Gastroesophageal sphincter (tissue), 4 donors: ENCODE results near the gene DNLZ. TPM values are rescaled to one million over a fixed set of nuclear protein-coding genes. Genes with fewer than 3 reads are reported as not detected.
A peak's percentile ranks its signal among the peaks of the same experiment; 100 is the strongest.

ENCODE experiments used
- ATAC-seq: fragments of 150-250 bp; one replicate; pipeline ENCODE4 v1.9.1; 2016; ENCODE audit warnings: mild to moderate bottlenecking, moderate library complexity
- H3K27ac ChIP-seq, 4 donors: fragments of 200-600 bp; sonication (generic) in 3 of 4; 1 replicate in 3 of 4; 2 replicates in 1 of 4; pipeline ENCODE4 v1.5.1; 2016 to 2019
- H3K27me3 ChIP-seq: fragments of 200-600 bp; sonication (generic); one replicate; pipeline ENCODE4 v1.5.1; 2019
- H3K36me3 ChIP-seq, 2 donors: fragments of 200-600 bp; sonication (generic); one replicate each; pipeline ENCODE4 v1.5.1; 2019; ENCODE audit warnings: control low read depth in 1 of 2
- H3K4me1 ChIP-seq, 3 donors: fragments of 200-600 bp; sonication (generic); 1 replicate in 2 of 3; 2 replicates in 1 of 3; pipeline ENCODE4 v1.5.1; 2016 to 2019; ENCODE audit warnings: control low read depth in 2 of 3
- H3K4me3 ChIP-seq, 2 donors: fragments of 200-600 bp; sonication (generic); one replicate each; pipeline ENCODE4 v1.5.1; 2019; ENCODE audit warnings: mild to moderate bottlenecking in 1 of 2, moderate library complexity in 1 of 2
- H3K9me3 ChIP-seq, 3 donors: fragments of 200-600 bp; sonication (generic); one replicate each; pipeline ENCODE4 v1.5.1; 2017 to 2019; ENCODE audit warnings: control low read depth in 2 of 3
- CTCF ChIP-seq, 4 experiments: fragments of 200-600 bp in 2 of 4; fragments of 450-650 bp in 2 of 4; sonication (generic) in 1 of 4; IDR thresholded peaks; one replicate each; pipeline ENCODE4 v1.5.1; 2017 to 2019; ENCODE audit warnings: antibody characterized with exemption in 4 of 4, mild to moderate bottlenecking in 2 of 4, moderate library complexity in 2 of 4
- EP300 ChIP-seq: sonication (generic); formaldehyde crosslinking; IDR thresholded peaks from one replicate; pipeline ENCODE4 v1.6.1; 2017; ENCODE audit warnings: antibody characterized with exemption, mild to moderate bottlenecking
- POLR2A ChIP-seq, 2 donors: fragments of 450-650 bp; IDR thresholded peaks; one replicate each; pipeline ENCODE4 v1.6.1; 2017; ENCODE audit warnings: antibody characterized with exemption in 2 of 2, mild to moderate bottlenecking in 2 of 2, moderate library complexity in 1 of 2
- POLR2AphosphoS5 ChIP-seq: sonication (generic); formaldehyde crosslinking; IDR thresholded peaks from one replicate; pipeline ENCODE4 v1.6.1; 2017; ENCODE audit warnings: antibody characterized with exemption
- WGBS, 2 donors: methylation state at CpG; one replicate each; pipeline ENCODE4 v1.1.5; 2018; ENCODE audit warnings: low coverage in 1 of 2; 5-methylcytosine and 5-hydroxymethylcytosine counted together
- total RNA-seq, 4 donors: library from RNA; depleted of rRNA; stranded (reverse); fragments of >200 nt; gene quantifications; one replicate each; pipeline ENCODE4 v1.1.0, GENCODE V29; 2016

The DNLZ gene
- total RNA-seq, 4 donors from 2014 or later = 8.4 to 23.7 (median 15.7) TPM

GRCh38 chr9:136340356-136341041 is 23.0 kb downstream of the DNLZ start:
- Histone ChIP-seq H3K4me1 (peaks cover 0 to 50% (median 11%) of the 10 kb centered on the region in 3 donors), H3K27ac (no peak overlapping the region), H3K9me3 (no peaks in the 10 kb centered on the region), H3K4me3 (no peak overlapping the region), H3K36me3 (peaks cover 0 to 57% of the 10 kb centered on the region in 2 donors), H3K27me3 (no peaks in the 10 kb centered on the region)
- no peak for ATAC-seq
- TF ChIP-seq EP300 = no peak
- TF ChIP-seq CTCF (IDR thresholded peaks at IDR 0.05) = no peak
- no peak for TF ChIP-seq POLR2A (IDR thresholded peaks at IDR 0.05)
- WGBS, 2 donors = no CpG with 5 or more reads among the region's 28 CpGs

GRCh38 chr9:136339958-136340310 is 23.6 kb downstream of the DNLZ start:
- no peak for TF ChIP-seq EP300
- no peak for TF ChIP-seq POLR2A (IDR thresholded peaks at IDR 0.05)
- no peak for TF ChIP-seq POLR2AphosphoS5
- no peak for TF ChIP-seq CTCF (IDR thresholded peaks at IDR 0.05)
- 90% methylated on average over 8 of the region's 12 CpGs; no CpG with 5 or more reads in 1 of the 2 donors for WGBS, 2 donors
- no peak for ATAC-seq

GRCh38 chr9:136339173-136339957 is 24.2 kb downstream of the DNLZ start:
- Histone ChIP-seq H3K9me3 (no peaks in the 10 kb centered on the region), H3K27ac (no peak overlapping the region), H3K36me3 (peaks cover 0 to 68% of the 10 kb centered on the region in 2 donors), H3K4me3 (no peak overlapping the region), H3K4me1 (peaks cover 0 to 39% (median 11%) of the 10 kb centered on the region in 3 donors), H3K27me3 (no peaks in the 10 kb centered on the region)
- ATAC-seq = peak; percentile 57
- TF ChIP-seq CTCF (IDR thresholded peaks at IDR 0.05) = peak in 3 of 4 experiments; percentile 81 to 92 (median 83)
- no peak for TF ChIP-seq POLR2AphosphoS5
- 52% methylated on average over 5 of the region's 32 CpGs; no CpG with 5 or more reads in 1 of the 2 donors for WGBS, 2 donors

More at GRCh38 chr9:136339958-136340310, 23.6 kb downstream of the DNLZ start:
- Histone ChIP-seq H3K27ac (no peak overlapping the region), H3K9me3 (no peaks in the 10 kb centered on the region), H3K4me1 (peaks cover 0 to 44% (median 11%) of the 10 kb centered on the region in 3 donors), H3K4me3 (no peak overlapping the region), H3K27me3 (no peaks in the 10 kb centered on the region), H3K36me3 (peaks cover 0 to 62% of the 10 kb centered on the region in 2 donors)

- peaks cover 0 to 39% (median 11%) of the 10 kb centered on the region in 3 donors for H3K4me1 ChIP-seq
- no peak overlapping the region for H3K4me3 ChIP-seq
- no peaks in the 10 kb centered on the region for H3K27me3 ChIP-seq
- no peak for ATAC-seq
- TF ChIP-seq POLR2A (IDR thresholded peaks at IDR 0.05) (no peak), POLR2AphosphoS5 (no peak), CTCF (IDR thresholded peaks at IDR 0.05) (no peak)
- H3K36me3 ChIP-seq = peaks cover 0 to 74% of the 10 kb centered on the region in 2 donors
- no peak overlapping the region for H3K27ac ChIP-seq
- 97% methylated on average over 6 of the region's 25 CpGs; no CpG with 5 or more reads in 1 of the 2 donors for WGBS, 2 donors
- no peaks in the 10 kb centered on the region for H3K9me3 ChIP-seq
Observed at GRCh38 chr9:136338511-136338910, 25.0 kb downstream of the DNLZ start.
